ENCODE measurements around the gene GRID1. TPM values are rescaled to one million over a fixed set of nuclear protein-coding genes. Genes with fewer than 3 reads are reported as not detected.

Gene GRID1
- total RNA-seq, 4 donors from 2014 or later, result 0.40 to 1.9 (median 1.00) TPM

- no peak for DNase-seq
- Histone ChIP-seq H3K27ac (no peak overlapping the region), H3K4me3 (no peak overlapping the region), H3K27me3 (no peaks in the 10 kb centered on the region), H3K4me1 (no peaks in the 10 kb centered on the region), H3K36me3 (no peaks in the 10 kb centered on the region), H3K9me3 (no peaks in the 10 kb centered on the region)
- TF ChIP-seq POLR2A (IDR thresholded peaks at IDR 0.05), result no peak
- no peak for TF ChIP-seq POLR2AphosphoS5 (IDR thresholded peaks at IDR 0.05)
- TF ChIP-seq EP300 (IDR thresholded peaks at IDR 0.05; ENCODE audit: low read depth), result no peak
- no peak for TF ChIP-seq CTCF (IDR thresholded peaks at IDR 0.05)
- in situ Hi-C loops (cut with MboI; ENCODE audit: low pct_ligation_motif_present in 1 of 4, low pct_unique_long_range_greater_than_20kb in 1 of 4, low sequenced_read_pairs in 3 of 4) (no loop called here), intact Hi-C loops (cut with DNase I; ENCODE audit: low total_unique reads) (no loop called here)
- WGBS, 2 donors (ENCODE audit: low coverage in 1 of 2), result 67 to 92% methylated on average over 1 to 9 of the region's 9 CpGs
Observed at GRCh38 chr10:86153751-86154150, 212.8 kb downstream of the GRID1 start.

- no peaks in the 10 kb centered on the region for H3K36me3 ChIP-seq
- WGBS, 2 donors (ENCODE audit: low coverage in 1 of 2), result 54 to 63% methylated on average over 2 to 5 of the region's 5 CpGs
- H3K4me3 ChIP-seq, result no peak overlapping the region
- no peaks in the 10 kb centered on the region for H3K9me3 ChIP-seq
- TF ChIP-seq POLR2A (IDR thresholded peaks at IDR 0.05) (no peak), POLR2AphosphoS5 (IDR thresholded peaks at IDR 0.05) (no peak), EP300 (IDR thresholded peaks at IDR 0.05; ENCODE audit: low read depth) (no peak), CTCF (IDR thresholded peaks at IDR 0.05) (no peak)
- no peaks in the 10 kb centered on the region for H3K27me3 ChIP-seq
- DNase-seq, result no peak
- in situ Hi-C loops (cut with MboI; ENCODE audit: low pct_ligation_motif_present in 1 of 4, low pct_unique_long_range_greater_than_20kb in 1 of 4, low sequenced_read_pairs in 3 of 4) (no loop called here), intact Hi-C loops (cut with DNase I; ENCODE audit: low total_unique reads) (no loop called here)
- H3K27ac ChIP-seq, result no peak overlapping the region
- H3K4me1 ChIP-seq, result no peaks in the 10 kb centered on the region
Observed at GRCh38 chr10:86152911-86153310, 213.7 kb downstream of the GRID1 start.

GRCh38 chr10:86152354-86152753, 214.2 kb downstream of the GRID1 start:
- TF ChIP-seq POLR2A (IDR thresholded peaks at IDR 0.05) (no peak), POLR2AphosphoS5 (IDR thresholded peaks at IDR 0.05) (no peak), CTCF (IDR thresholded peaks at IDR 0.05) (no peak), EP300 (IDR thresholded peaks at IDR 0.05; ENCODE audit: low read depth) (no peak)
- H3K4me1 ChIP-seq, result no peaks in the 10 kb centered on the region
- DNase-seq, result no peak
- WGBS, 2 donors (ENCODE audit: low coverage in 1 of 2), result 88% methylated on average over 5 of the region's 5 CpGs; no CpG with 5 or more reads in 1 of the 2 donors
- H3K9me3 ChIP-seq, result no peaks in the 10 kb centered on the region
- H3K27ac ChIP-seq, result no peak overlapping the region
- H3K4me3 ChIP-seq, result no peak overlapping the region
- intact Hi-C loops (cut with DNase I; ENCODE audit: low total_unique reads) (no loop called here), in situ Hi-C loops (cut with MboI; ENCODE audit: low pct_ligation_motif_present in 1 of 4, low pct_unique_long_range_greater_than_20kb in 1 of 4, low sequenced_read_pairs in 3 of 4) (no loop called here)
- H3K36me3 ChIP-seq, result no peaks in the 10 kb centered on the region
- H3K27me3 ChIP-seq, result no peaks in the 10 kb centered on the region

- no peak overlapping the region for H3K27ac ChIP-seq
- no peak overlapping the region for H3K4me3 ChIP-seq
- WGBS, 2 donors (ENCODE audit: low coverage in 1 of 2), result 17 to 80% methylated on average over 1 to 5 of the region's 5 CpGs
- no peak for TF ChIP-seq CTCF (IDR thresholded peaks at IDR 0.05)
- no peak for TF ChIP-seq EP300 (IDR thresholded peaks at IDR 0.05; ENCODE audit: low read depth)
- no peak for TF ChIP-seq POLR2A (IDR thresholded peaks at IDR 0.05)
- TF ChIP-seq POLR2AphosphoS5 (IDR thresholded peaks at IDR 0.05), result no peak
- H3K27me3 ChIP-seq, result no peaks in the 10 kb centered on the region
- no peaks in the 10 kb centered on the region for H3K36me3 ChIP-seq
- in situ Hi-C loops (cut with MboI; ENCODE audit: low pct_ligation_motif_present in 1 of 4, low pct_unique_long_range_greater_than_20kb in 1 of 4, low sequenced_read_pairs in 3 of 4) (no loop called here), intact Hi-C loops (cut with DNase I; ENCODE audit: low total_unique reads) (no loop called here)
- no peaks in the 10 kb centered on the region for H3K9me3 ChIP-seq
- H3K4me1 ChIP-seq, result no peaks in the 10 kb centered on the region
- no peak for DNase-seq
Observed at GRCh38 chr10:86151613-86152012, 215.0 kb downstream of the GRID1 start.
